ENCODE measurements around the gene GNB2.

GRCh38 chr7:100639995-100640516 lies 33.5 kb upstream of the GNB2 start:
- TF ChIP-seq CTCF (IDR thresholded peaks at IDR 0.05; ENCODE audit: low read depth, low read length, missing input control) (no peak), GABPA (IDR thresholded peaks at IDR 0.05 in 1 of 2, conservative IDR thresholded peaks at IDR 0.05 in 1 of 2) (no peak), JUND (IDR thresholded peaks at IDR 0.05) (no peak), TAF1 (conservative IDR thresholded peaks at IDR 0.05) (no peak)
- TF ChIP-seq, protein P1, sequence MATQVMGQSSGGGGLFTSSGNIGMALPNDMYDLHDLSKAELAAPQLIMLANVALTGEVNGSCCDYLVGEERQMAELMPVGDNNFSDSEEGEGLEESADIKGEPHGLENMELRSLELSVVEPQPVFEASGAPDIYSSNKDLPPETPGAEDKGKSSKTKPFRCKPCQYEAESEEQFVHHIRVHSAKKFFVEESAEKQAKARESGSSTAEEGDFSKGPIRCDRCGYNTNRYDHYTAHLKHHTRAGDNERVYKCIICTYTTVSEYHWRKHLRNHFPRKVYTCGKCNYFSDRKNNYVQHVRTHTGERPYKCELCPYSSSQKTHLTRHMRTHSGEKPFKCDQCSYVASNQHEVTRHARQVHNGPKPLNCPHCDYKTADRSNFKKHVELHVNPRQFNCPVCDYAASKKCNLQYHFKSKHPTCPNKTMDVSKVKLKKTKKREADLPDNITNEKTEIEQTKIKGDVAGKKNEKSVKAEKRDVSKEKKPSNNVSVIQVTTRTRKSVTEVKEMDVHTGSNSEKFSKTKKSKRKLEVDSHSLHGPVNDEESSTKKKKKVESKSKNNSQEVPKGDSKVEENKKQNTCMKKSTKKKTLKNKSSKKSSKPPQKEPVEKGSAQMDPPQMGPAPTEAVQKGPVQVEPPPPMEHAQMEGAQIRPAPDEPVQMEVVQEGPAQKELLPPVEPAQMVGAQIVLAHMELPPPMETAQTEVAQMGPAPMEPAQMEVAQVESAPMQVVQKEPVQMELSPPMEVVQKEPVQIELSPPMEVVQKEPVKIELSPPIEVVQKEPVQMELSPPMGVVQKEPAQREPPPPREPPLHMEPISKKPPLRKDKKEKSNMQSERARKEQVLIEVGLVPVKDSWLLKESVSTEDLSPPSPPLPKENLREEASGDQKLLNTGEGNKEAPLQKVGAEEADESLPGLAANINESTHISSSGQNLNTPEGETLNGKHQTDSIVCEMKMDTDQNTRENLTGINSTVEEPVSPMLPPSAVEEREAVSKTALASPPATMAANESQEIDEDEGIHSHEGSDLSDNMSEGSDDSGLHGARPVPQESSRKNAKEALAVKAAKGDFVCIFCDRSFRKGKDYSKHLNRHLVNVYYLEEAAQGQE (IDR thresholded peaks at IDR 0.05): no peak
- TF ChIP-seq, protein P2, sequence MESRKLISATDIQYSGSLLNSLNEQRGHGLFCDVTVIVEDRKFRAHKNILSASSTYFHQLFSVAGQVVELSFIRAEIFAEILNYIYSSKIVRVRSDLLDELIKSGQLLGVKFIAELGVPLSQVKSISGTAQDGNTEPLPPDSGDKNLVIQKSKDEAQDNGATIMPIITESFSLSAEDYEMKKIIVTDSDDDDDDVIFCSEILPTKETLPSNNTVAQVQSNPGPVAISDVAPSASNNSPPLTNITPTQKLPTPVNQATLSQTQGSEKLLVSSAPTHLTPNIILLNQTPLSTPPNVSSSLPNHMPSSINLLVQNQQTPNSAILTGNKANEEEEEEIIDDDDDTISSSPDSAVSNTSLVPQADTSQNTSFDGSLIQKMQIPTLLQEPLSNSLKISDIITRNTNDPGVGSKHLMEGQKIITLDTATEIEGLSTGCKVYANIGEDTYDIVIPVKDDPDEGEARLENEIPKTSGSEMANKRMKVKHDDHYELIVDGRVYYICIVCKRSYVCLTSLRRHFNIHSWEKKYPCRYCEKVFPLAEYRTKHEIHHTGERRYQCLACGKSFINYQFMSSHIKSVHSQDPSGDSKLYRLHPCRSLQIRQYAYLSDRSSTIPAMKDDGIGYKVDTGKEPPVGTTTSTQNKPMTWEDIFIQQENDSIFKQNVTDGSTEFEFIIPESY (IDR thresholded peaks at IDR 0.05): no peak

Measured in liver (tissue), 3 donors.